Measurements from ENCODE around the gene SYK. TPM values are rescaled to one million over a fixed set of nuclear protein-coding genes. Genes with fewer than 3 reads are reported as not detected.

Gene SYK
- polyA plus RNA-seq, 3 donors = 51.1 to 186 (median 177) TPM

GRCh38 chr9:90766731-90767130 is 34.9 kb upstream of the SYK start:
- intact Hi-C loops (cut with micrococcal nuclease) = no loop called here
- Mint-ChIP-seq H3K4me3 (no peak overlapping the region), H3K27me3 (ENCODE audit: low read depth in 3 of 3) (peaks cover 0 to 2% (median 0%) of the 10 kb centered on the region in 3 donors), H3K4me1 (peaks cover 27% of the 10 kb centered on the region), H3K27ac (no peak overlapping the region), H3K36me3 (no peaks in the 10 kb centered on the region), H3K9me3 (peaks cover 3 to 31% (median 17%) of the 10 kb centered on the region in 7 donors)
- Histone ChIP-seq H3K27ac (ENCODE audit: low read depth in 1 of 2, low read length in 2 of 2) (no peak overlapping the region), H3K27me3 (ENCODE audit: control insufficient read depth in 2 of 2, insufficient read depth in 2 of 2, low read length in 2 of 2) (no peaks in the 10 kb centered on the region), H3K4me2 (replicated peaks; ENCODE audit: extremely low read depth, low read length, poor library complexity, severe bottlenecking) (no peak overlapping the region), H3K4me1 (ENCODE audit: control insufficient read depth in 1 of 2, insufficient read depth in 2 of 2, low read length in 2 of 2) (peaks cover 24 to 26% of the 10 kb centered on the region in 2 donors), H4K20me1 (ENCODE audit: insufficient read depth, low read length) (no peaks in the 10 kb centered on the region), H3K36me3 (replicated peaks in 1 of 2; ENCODE audit: control insufficient read depth in 1 of 2, insufficient read depth in 2 of 2, low read length in 2 of 2) (no peaks in the 10 kb centered on the region), H3K9ac (ENCODE audit: insufficient read depth, low read length, poor library complexity, severe bottlenecking) (no peak overlapping the region), H3K9me3 (replicated peaks in 1 of 2; ENCODE audit: control insufficient read depth in 1 of 2, insufficient read depth in 1 of 2, low read length in 2 of 2) (peaks cover 5 to 21% of the 10 kb centered on the region in 2 donors), H3K4me3 (replicated peaks in 1 of 3; ENCODE audit: low read depth in 2 of 3, low read length in 3 of 3) (no peak overlapping the region), H2AFZ (ENCODE audit: insufficient read depth, low read depth, low read length, poor library complexity, severe bottlenecking) (no peak overlapping the region), H3K79me2 (ENCODE audit: insufficient read depth, low read length) (no peaks in the 10 kb centered on the region)
- TF ChIP-seq CTCF (IDR thresholded peaks at IDR 0.05) = no peak
- no peak for DNase-seq

GRCh38 chr9:90767523-90768100 is 34.0 kb upstream of the SYK start:
- Mint-ChIP-seq H3K27me3 (ENCODE audit: low read depth in 3 of 3) (peaks cover 0 to 2% (median 0%) of the 10 kb centered on the region in 3 donors), H3K27ac (no peak overlapping the region), H3K9me3 (peaks cover 3 to 31% (median 17%) of the 10 kb centered on the region in 7 donors), H3K4me3 (no peak overlapping the region), H3K36me3 (no peaks in the 10 kb centered on the region), H3K4me1 (peaks cover 35% of the 10 kb centered on the region)
- H3K79me2 ChIP-seq (ENCODE audit: insufficient read depth, low read length) = no peaks in the 10 kb centered on the region
- DNase-seq = no peak
- no peaks in the 10 kb centered on the region for H3K27me3 ChIP-seq (ENCODE audit: control insufficient read depth in 2 of 2, insufficient read depth in 2 of 2, low read length in 2 of 2)
- H3K9me3 ChIP-seq (replicated peaks in 1 of 2; ENCODE audit: control insufficient read depth in 1 of 2, insufficient read depth in 1 of 2, low read length in 2 of 2) = peaks cover 5 to 21% of the 10 kb centered on the region in 2 donors
- no peak overlapping the region for H3K4me2 ChIP-seq (replicated peaks; ENCODE audit: extremely low read depth, low read length, poor library complexity, severe bottlenecking)
- intact Hi-C loops (cut with micrococcal nuclease) = no loop called here
- no peaks in the 10 kb centered on the region for H3K36me3 ChIP-seq (replicated peaks in 1 of 2; ENCODE audit: control insufficient read depth in 1 of 2, insufficient read depth in 2 of 2, low read length in 2 of 2)
- WGBS (ENCODE audit: insufficient coverage) = no CpG with 5 or more reads among the region's 1 CpG
- no peak overlapping the region for H3K9ac ChIP-seq (ENCODE audit: insufficient read depth, low read length, poor library complexity, severe bottlenecking)
- TF ChIP-seq CTCF (IDR thresholded peaks at IDR 0.05) = no peak
- no peak overlapping the region for H2AFZ ChIP-seq (ENCODE audit: insufficient read depth, low read depth, low read length, poor library complexity, severe bottlenecking)
- H3K27ac ChIP-seq (ENCODE audit: low read depth in 1 of 2, low read length in 2 of 2) = no peak overlapping the region
- no peaks in the 10 kb centered on the region for H4K20me1 ChIP-seq (ENCODE audit: insufficient read depth, low read length)
- peaks cover 32 to 34% of the 10 kb centered on the region in 2 donors for H3K4me1 ChIP-seq (ENCODE audit: control insufficient read depth in 1 of 2, insufficient read depth in 2 of 2, low read length in 2 of 2)
- H3K4me3 ChIP-seq (replicated peaks in 1 of 3; ENCODE audit: low read depth in 2 of 3, low read length in 3 of 3) = no peak overlapping the region

Measured in CD14-positive monocyte (primary cell).